ENCODE measurements around the gene FAF1.

The FAF1 gene

GRCh38 chr1:50833216-50833615 is 126.9 kb downstream of the FAF1 start:
- H3K27ac ChIP-seq (ENCODE audit: low read depth, low read length) = no peak overlapping the region
- H2AFZ ChIP-seq (ENCODE audit: low read depth, low read length, severe bottlenecking) = no peak overlapping the region
- H3K9me2 ChIP-seq (replicated peaks; ENCODE audit: insufficient read depth, low read length) = no peaks in the 10 kb centered on the region
- H3K4me3 ChIP-seq (ENCODE audit: insufficient read depth, low read length, poor library complexity, severe bottlenecking) = no peak overlapping the region
- H3F3A ChIP-seq (ENCODE audit: insufficient read depth) = no peaks in the 10 kb centered on the region
- no peaks in the 10 kb centered on the region for H3K27me3 ChIP-seq (ENCODE audit: low read length)
- no peak overlapping the region for H3K4me2 ChIP-seq (ENCODE audit: low read depth, low read length, poor library complexity, severe bottlenecking)
- no peak for TF ChIP-seq EZH2phosphoT487 (conservative IDR thresholded peaks at IDR 0.05; ENCODE audit: low read length)
- TF ChIP-seq CTCF (IDR thresholded peaks at IDR 0.05; ENCODE audit: insufficient read depth, low read length, poor library complexity, severe bottlenecking) = no peak
- H4K20me1 ChIP-seq (ENCODE audit: low read depth, low read length) = 0 out of 2 replicates have a peak, but pooled peaks cover 7% of the 10 kb centered on the region
- H3K9ac ChIP-seq (ENCODE audit: low read length) = no peak overlapping the region
- no peaks in the 10 kb centered on the region for H3K9me3 ChIP-seq (ENCODE audit: insufficient read depth, low read length)
- peaks cover 84% of the 10 kb centered on the region for H3K79me2 ChIP-seq (ENCODE audit: insufficient read depth, low read length)
- no peaks in the 10 kb centered on the region for H3K36me3 ChIP-seq (ENCODE audit: low read length)

- no peaks in the 10 kb centered on the region for H3K36me3 ChIP-seq (ENCODE audit: low read length)
- no peaks in the 10 kb centered on the region for H3K9me2 ChIP-seq (replicated peaks; ENCODE audit: insufficient read depth, low read length)
- H3K9me3 ChIP-seq (ENCODE audit: insufficient read depth, low read length) = no peaks in the 10 kb centered on the region
- H4K20me1 ChIP-seq (ENCODE audit: low read depth, low read length) = 0 out of 2 replicates have a peak, but pooled peaks cover 7% of the 10 kb centered on the region
- no peak overlapping the region for H3K9ac ChIP-seq (ENCODE audit: low read length)
- no peak overlapping the region for H3K4me3 ChIP-seq (ENCODE audit: insufficient read depth, low read length, poor library complexity, severe bottlenecking)
- TF ChIP-seq CTCF (IDR thresholded peaks at IDR 0.05; ENCODE audit: insufficient read depth, low read length, poor library complexity, severe bottlenecking) (no peak), EZH2phosphoT487 (conservative IDR thresholded peaks at IDR 0.05; ENCODE audit: low read length) (no peak)
- no peaks in the 10 kb centered on the region for H3F3A ChIP-seq (ENCODE audit: insufficient read depth)
- H3K27ac ChIP-seq (ENCODE audit: low read depth, low read length) = no peak overlapping the region
- no peak overlapping the region for H2AFZ ChIP-seq (ENCODE audit: low read depth, low read length, severe bottlenecking)
- H3K79me2 ChIP-seq (ENCODE audit: insufficient read depth, low read length) = peaks cover 76% of the 10 kb centered on the region
- no peaks in the 10 kb centered on the region for H3K27me3 ChIP-seq (ENCODE audit: low read length)
- no peak overlapping the region for H3K4me2 ChIP-seq (ENCODE audit: low read depth, low read length, poor library complexity, severe bottlenecking)
Observed at GRCh38 chr1:50832167-50832566, 127.9 kb downstream of the FAF1 start.

GRCh38 chr1:50831300-50832061 is 128.6 kb downstream of the FAF1 start:
- H3K79me2 ChIP-seq (ENCODE audit: insufficient read depth, low read length) = peaks cover 75% of the 10 kb centered on the region

More at GRCh38 chr1:50831300-50832061, 128.6 kb downstream of the FAF1 start:
- Histone ChIP-seq H3K9ac (ENCODE audit: low read length) (no peak overlapping the region), H3K9me2 (replicated peaks; ENCODE audit: insufficient read depth, low read length) (no peaks in the 10 kb centered on the region), H4K20me1 (ENCODE audit: low read depth, low read length) (0 out of 2 replicates have a peak, but pooled peaks cover 7% of the 10 kb centered on the region), H3K27me3 (ENCODE audit: low read length) (no peaks in the 10 kb centered on the region), H2AFZ (ENCODE audit: low read depth, low read length, severe bottlenecking) (no peak overlapping the region), H3K36me3 (ENCODE audit: low read length) (no peaks in the 10 kb centered on the region), H3F3A (ENCODE audit: insufficient read depth) (no peaks in the 10 kb centered on the region), H3K4me2 (ENCODE audit: low read depth, low read length, poor library complexity, severe bottlenecking) (no peak overlapping the region), H3K27ac (ENCODE audit: low read depth, low read length) (no peak overlapping the region), H3K4me3 (ENCODE audit: insufficient read depth, low read length, poor library complexity, severe bottlenecking) (no peak overlapping the region), H3K9me3 (ENCODE audit: insufficient read depth, low read length) (no peaks in the 10 kb centered on the region)
- TF ChIP-seq CTCF (IDR thresholded peaks at IDR 0.05; ENCODE audit: insufficient read depth, low read length, poor library complexity, severe bottlenecking) = no peak
- TF ChIP-seq EZH2phosphoT487 (conservative IDR thresholded peaks at IDR 0.05; ENCODE audit: low read length) = no peak
